PC-9 (cell line): ENCODE measurements around the gene PKNOX1. TPM values are rescaled to one million over a fixed set of nuclear protein-coding genes. Genes with fewer than 3 reads are reported as not detected.
"Not testable (repeated sequence)": the region's sequence is repeated elsewhere in the genome, so short reads cannot be mapped to it uniquely, and the experiment has no call there.

ENCODE experiments used
- BruUV-seq: library from RNA; stranded (reverse); fragments of 400-500 nt; replicated peaks from 2 replicates; lab custom pipeline; 2021; lab: Mats Ljungman, UMichigan
- CTCF ChIA-PET: fragments of 300-600 bp; sonication (Branson Sonifier 250); formaldehyde crosslinking; loops from one replicate; lab custom pipeline; 2022; ENCODE audit warnings: antibody characterized with exemption; lab: Charles Lee
- POLR2A ChIA-PET: fragments of 300-600 bp; sonication (Branson Sonifier 250); formaldehyde crosslinking; loops from one replicate; lab custom pipeline; 2022; ENCODE audit warnings: antibody characterized with exemption; ENCODE audit not compliant: unreplicated experiment; lab: Charles Lee
- DNase-seq, 2 experiments: peaks; one replicate each; pipeline versions ENCODE4 v3.0.0 to v3.0.0-alpha.2; 2015 to 2022; ENCODE audit warnings: mixed read lengths in 1 of 2
- H2AFZ ChIP-seq: fragments of 200-600 bp; sonication (generic); 2 replicates; pipeline ENCODE4 v1.8.1; 2017; ENCODE audit warnings: antibody characterized with exemption
- H3F3A ChIP-seq: fragments of 200-600 bp; sonication (generic); 2 replicates; pipeline ENCODE4 v1.8.1; 2017; ENCODE audit warnings: antibody characterized with exemption, mild to moderate bottlenecking, low read depth; ENCODE audit not compliant: insufficient read depth
- H3K27ac ChIP-seq: fragments of 200-600 bp; sonication (generic); 2 replicates; pipeline ENCODE4 v1.6.1; 2016; ENCODE audit warnings: mixed run types
- H3K27me3 ChIP-seq: fragments of 200-600 bp; sonication (generic); 2 replicates; pipeline ENCODE4 v1.6.1; 2016; ENCODE audit warnings: low read depth, mixed run types; ENCODE audit not compliant: insufficient read depth
- H3K36me3 ChIP-seq: fragments of 200-600 bp; sonication (generic); 2 replicates; pipeline ENCODE4 v1.6.1; 2016; ENCODE audit warnings: low read depth, mixed run types
- H3K4me1 ChIP-seq: fragments of 200-600 bp; sonication (generic); replicated peaks from 2 replicates; pipeline ENCODE4 v1.6.1; 2016; ENCODE audit warnings: mixed run types; ENCODE audit not compliant: insufficient read depth
- H3K4me2 ChIP-seq: fragments of 200-600 bp; sonication (generic); 2 replicates; pipeline ENCODE4 v1.6.1; 2017; ENCODE audit warnings: mixed run types
- H3K4me3 ChIP-seq: fragments of 200-600 bp; sonication (generic); 2 replicates; pipeline ENCODE4 v1.6.1; 2016; ENCODE audit warnings: mixed run types
- H3K79me2 ChIP-seq: fragments of 200-600 bp; sonication (generic); 2 replicates; pipeline ENCODE4 v1.6.1; 2017; ENCODE audit warnings: low read depth, mixed run types
- H3K9me2 ChIP-seq: fragments of 200-600 bp; sonication (generic); 2 replicates; pipeline ENCODE4 v1.8.1; 2017; ENCODE audit warnings: mild to moderate bottlenecking; ENCODE audit not compliant: insufficient read depth
- H3K9me3 ChIP-seq: fragments of 200-600 bp; sonication (generic); 2 replicates; pipeline ENCODE4 v1.8.1; 2016; ENCODE audit warnings: low read depth; ENCODE audit not compliant: insufficient read depth
- H4K20me1 ChIP-seq: fragments of 200-600 bp; sonication (generic); 2 replicates; pipeline ENCODE4 v1.8.1; 2017; ENCODE audit not compliant: insufficient read depth
- EZH2 ChIP-seq: fragments of 200-600 bp; sonication (generic); IDR thresholded peaks from 2 replicates; pipeline ENCODE4 v1.8.0; 2017; ENCODE audit warnings: antibody characterized with exemption, low read depth
- intact Hi-C: fragments of 100-400 bp; cut with micrococcal nuclease; formaldehyde crosslinking; loops from one replicate; pipeline ENCODE4 v1.10.0; 2022; ENCODE audit not compliant: unreplicated experiment
- total RNA-seq: library from RNA; stranded (reverse); gene quantifications from 2 replicates; pipeline ENCODE4 v1.2.3, GENCODE V29; 2021
- TF ChIP-seq, protein P1 (sequence below): fragments of 200-600 bp; sonication (generic); conservative IDR thresholded peaks from 2 replicates; pipeline ENCODE4 v1.6.1; 2017; ENCODE audit warnings: mixed run types, antibody characterized with exemption, mild to moderate bottlenecking, moderate library complexity

PKNOX1 gene
- total RNA-seq, 1 experiment from 2014 or later, result 17.1 TPM

DNA sequence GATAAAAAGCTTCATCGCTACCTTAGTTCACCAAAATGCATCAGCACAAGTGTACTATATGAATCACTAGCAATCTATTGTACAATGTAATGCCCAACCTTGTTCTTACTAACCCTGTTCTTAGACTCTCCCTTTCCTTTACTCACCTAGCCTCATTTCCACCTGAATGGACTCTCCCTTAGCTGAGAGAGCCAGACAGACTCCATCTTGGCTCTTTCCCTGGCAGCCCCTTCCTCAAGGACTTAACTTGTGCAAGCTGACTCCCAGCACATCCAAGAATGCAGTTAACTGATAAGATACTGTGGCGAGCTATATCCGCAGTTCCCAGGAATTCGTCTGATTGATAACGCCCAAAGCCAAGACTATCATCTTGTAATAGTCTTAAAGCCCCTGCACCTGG lies 38.0 kb upstream of the PKNOX1 start:
- peaks cover 12% of the 10 kb centered on the region; the same call in 1 of the 2 replicates for H3F3A ChIP-seq
- H3K4me3 ChIP-seq, intact Hi-C loops, H3K9me2 ChIP-seq, POLR2A ChIA-PET, H3K4me2 ChIP-seq, BruUV-seq, H3K36me3 ChIP-seq, H4K20me1 ChIP-seq, CTCF ChIA-PET, H3K9me3 ChIP-seq, H3K27ac ChIP-seq, H2AFZ ChIP-seq, H3K27me3 ChIP-seq, H3K4me1 ChIP-seq, DNase-seq, H3K79me2 ChIP-seq: not testable (repeated sequence)

DNA sequence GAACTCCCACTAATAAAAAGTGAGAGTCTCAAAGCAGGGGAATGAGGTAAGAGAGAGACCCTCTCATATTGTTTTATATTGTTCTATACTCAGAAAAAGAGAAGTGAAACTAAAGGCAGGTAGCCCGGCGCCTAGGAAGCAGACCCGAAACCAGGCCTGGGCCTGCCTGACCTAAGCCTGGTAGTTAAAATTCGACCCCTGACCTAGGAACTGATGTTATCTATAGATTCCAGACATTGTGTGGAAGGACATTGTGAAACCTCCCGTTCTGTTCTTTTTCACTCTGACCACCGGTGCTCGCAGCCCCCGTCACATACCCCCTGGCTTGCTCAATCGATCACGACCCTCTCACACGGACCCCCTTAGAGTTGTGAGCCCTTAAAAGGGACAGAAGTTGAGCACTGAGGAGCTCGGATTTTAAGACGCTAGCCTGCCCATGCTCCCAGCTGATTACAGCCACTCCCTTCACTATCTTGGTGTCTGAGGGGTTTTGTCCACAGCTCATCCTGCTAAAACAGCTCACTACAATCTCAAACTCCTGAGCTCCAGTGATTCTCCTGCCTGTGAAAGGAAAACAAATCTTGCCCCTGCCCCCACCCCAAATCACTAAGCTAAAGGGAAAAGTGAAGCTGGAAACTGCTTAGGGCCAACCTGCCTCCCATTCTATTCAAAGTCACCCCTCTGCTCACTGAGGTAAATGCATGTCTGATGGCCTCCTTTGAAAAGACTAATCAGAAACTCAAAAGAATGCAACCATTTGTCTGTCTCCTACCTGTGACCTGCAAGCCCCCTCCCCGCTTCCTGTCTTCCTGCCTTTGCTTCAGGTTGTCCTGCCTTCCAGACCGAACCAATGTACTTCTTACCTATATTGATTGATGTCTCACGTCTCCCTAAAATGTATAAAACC lies 37.1 kb upstream of the PKNOX1 start:
- H3K4me3 ChIP-seq, H3K4me1 ChIP-seq, BruUV-seq, intact Hi-C loops, CTCF ChIA-PET, H3K9me3 ChIP-seq, H2AFZ ChIP-seq, H3K27me3 ChIP-seq, H3K27ac ChIP-seq, DNase-seq, H3K9me2 ChIP-seq, H3K79me2 ChIP-seq, H3K4me2 ChIP-seq, POLR2A ChIA-PET, H3K36me3 ChIP-seq, H4K20me1 ChIP-seq: not testable (repeated sequence)
- peaks cover 12% of the 10 kb centered on the region; the same call in 1 of the 2 replicates for H3F3A ChIP-seq

DNA sequence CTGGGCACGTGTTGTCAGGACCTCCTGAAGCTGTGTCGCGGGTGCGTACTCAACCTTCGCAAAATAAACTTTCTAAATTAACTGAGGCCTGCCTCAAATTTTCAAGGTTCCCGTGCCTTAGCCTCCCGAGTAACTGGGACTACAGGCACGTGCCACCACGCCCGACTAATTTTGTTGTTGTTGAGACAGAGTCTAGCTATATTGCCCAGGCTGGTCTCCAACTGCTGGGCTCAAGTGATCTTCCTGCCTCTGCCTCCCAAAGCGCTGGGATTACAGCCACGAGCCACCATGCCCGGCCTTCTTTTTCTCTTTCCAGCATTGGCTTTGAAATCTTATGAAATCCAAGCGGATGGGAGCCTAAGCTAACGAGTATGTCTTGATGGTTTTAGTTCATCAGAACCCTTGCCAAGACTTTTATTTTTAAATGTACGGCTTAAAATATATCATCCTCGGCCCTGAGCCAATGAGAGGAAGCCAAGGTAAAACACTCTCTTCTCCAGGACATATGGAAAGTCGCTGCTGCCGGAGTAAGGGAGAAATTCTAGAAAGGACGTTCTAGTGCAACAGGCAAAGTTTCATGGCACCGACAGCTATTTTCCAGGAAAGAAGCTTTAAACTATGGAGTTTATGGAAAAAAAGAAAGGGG lies 36.3 kb upstream of the PKNOX1 start:
- BruUV-seq, result no TSS peak
- no peak overlapping the region for H3K4me3 ChIP-seq
- no peak for TF ChIP-seq EZH2
- TF ChIP-seq, protein P1, sequence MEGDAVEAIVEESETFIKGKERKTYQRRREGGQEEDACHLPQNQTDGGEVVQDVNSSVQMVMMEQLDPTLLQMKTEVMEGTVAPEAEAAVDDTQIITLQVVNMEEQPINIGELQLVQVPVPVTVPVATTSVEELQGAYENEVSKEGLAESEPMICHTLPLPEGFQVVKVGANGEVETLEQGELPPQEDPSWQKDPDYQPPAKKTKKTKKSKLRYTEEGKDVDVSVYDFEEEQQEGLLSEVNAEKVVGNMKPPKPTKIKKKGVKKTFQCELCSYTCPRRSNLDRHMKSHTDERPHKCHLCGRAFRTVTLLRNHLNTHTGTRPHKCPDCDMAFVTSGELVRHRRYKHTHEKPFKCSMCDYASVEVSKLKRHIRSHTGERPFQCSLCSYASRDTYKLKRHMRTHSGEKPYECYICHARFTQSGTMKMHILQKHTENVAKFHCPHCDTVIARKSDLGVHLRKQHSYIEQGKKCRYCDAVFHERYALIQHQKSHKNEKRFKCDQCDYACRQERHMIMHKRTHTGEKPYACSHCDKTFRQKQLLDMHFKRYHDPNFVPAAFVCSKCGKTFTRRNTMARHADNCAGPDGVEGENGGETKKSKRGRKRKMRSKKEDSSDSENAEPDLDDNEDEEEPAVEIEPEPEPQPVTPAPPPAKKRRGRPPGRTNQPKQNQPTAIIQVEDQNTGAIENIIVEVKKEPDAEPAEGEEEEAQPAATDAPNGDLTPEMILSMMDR, result no peak
- H3K27me3 ChIP-seq, result no peaks in the 10 kb centered on the region
- no peaks in the 10 kb centered on the region for H3K36me3 ChIP-seq
- H3K4me1 ChIP-seq, result peaks cover 7% of the 10 kb centered on the region; the same call in 1 of the 2 replicates
- H3K9me2 ChIP-seq, result no peaks in the 10 kb centered on the region
- no peaks in the 10 kb centered on the region for H3K79me2 ChIP-seq
- DNase-seq, result no peak
- H3K9me3 ChIP-seq, result no peaks in the 10 kb centered on the region
- peaks cover 12% of the 10 kb centered on the region; the same call in 1 of the 2 replicates for H3F3A ChIP-seq
- no peaks in the 10 kb centered on the region for H4K20me1 ChIP-seq
- POLR2A ChIA-PET, result no interaction called here
- H2AFZ ChIP-seq, result no peak overlapping the region
- H3K27ac ChIP-seq, result no peak overlapping the region
- H3K4me2 ChIP-seq, result no peak overlapping the region
- CTCF ChIA-PET, result no interaction called here
- intact Hi-C loops, result no loop called here

DNA sequence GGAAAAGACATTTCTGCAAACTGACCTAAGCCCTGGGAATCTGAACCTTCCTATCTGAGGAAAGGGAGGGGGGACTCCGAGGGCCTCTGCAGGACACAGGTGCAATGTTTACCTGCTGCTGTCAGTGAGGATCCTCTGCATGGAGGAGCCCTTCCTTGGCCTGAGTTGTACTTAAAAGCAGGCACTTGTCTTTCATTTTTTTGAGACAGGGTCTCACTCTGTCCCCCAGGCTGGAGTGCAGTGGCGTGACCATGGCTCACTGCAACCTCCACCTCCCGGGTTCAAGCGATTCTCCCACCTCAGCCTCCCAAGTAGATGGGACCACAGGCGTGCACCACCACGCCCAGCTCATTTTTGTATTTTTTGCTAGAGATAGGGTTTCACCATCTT lies 35.8 kb upstream of the PKNOX1 start:
- H3K27me3 ChIP-seq, BruUV-seq, H2AFZ ChIP-seq, intact Hi-C loops, CTCF ChIA-PET, H3K4me3 ChIP-seq, H3K9me2 ChIP-seq, H3K36me3 ChIP-seq, POLR2A ChIA-PET, H3K79me2 ChIP-seq, H3K4me2 ChIP-seq, H4K20me1 ChIP-seq, DNase-seq, H3K27ac ChIP-seq, H3K9me3 ChIP-seq, H3K4me1 ChIP-seq: not testable (repeated sequence)
- peaks cover 12% of the 10 kb centered on the region; the same call in 1 of the 2 replicates for H3F3A ChIP-seq
